Vagina (tissue), 2 donors: Measurements from ENCODE around the gene SEC22C.

ENCODE experiments used
- POLR2A ChIP-seq, 2 donors: fragments of 450-650 bp; IDR thresholded peaks; one replicate each; pipeline ENCODE4 v1.6.1; 2017; ENCODE audit warnings: antibody characterized with exemption in 2 of 2, mild to moderate bottlenecking in 2 of 2, moderate library complexity in 2 of 2
- POLR2AphosphoS5 ChIP-seq, 2 donors: sonication (generic); formaldehyde crosslinking; IDR thresholded peaks; one replicate each; pipeline ENCODE4 v1.9.0; 2017; ENCODE audit warnings: antibody characterized with exemption in 2 of 2, mild to moderate bottlenecking in 2 of 2, low read depth in 1 of 2; ENCODE audit not compliant: insufficient read depth in 1 of 2
- TF ChIP-seq, protein P1 (sequence below), 3 experiments: fragments of 450-650 bp in 2 of 3; fragments of 200-600 bp in 1 of 3; sonication (generic) in 1 of 3; IDR thresholded peaks; one replicate each; pipeline ENCODE4 v1.5.1; 2017 to 2019; ENCODE audit warnings: antibody characterized with exemption in 3 of 3, mild to moderate bottlenecking in 2 of 3, moderate library complexity in 2 of 3

DNA sequence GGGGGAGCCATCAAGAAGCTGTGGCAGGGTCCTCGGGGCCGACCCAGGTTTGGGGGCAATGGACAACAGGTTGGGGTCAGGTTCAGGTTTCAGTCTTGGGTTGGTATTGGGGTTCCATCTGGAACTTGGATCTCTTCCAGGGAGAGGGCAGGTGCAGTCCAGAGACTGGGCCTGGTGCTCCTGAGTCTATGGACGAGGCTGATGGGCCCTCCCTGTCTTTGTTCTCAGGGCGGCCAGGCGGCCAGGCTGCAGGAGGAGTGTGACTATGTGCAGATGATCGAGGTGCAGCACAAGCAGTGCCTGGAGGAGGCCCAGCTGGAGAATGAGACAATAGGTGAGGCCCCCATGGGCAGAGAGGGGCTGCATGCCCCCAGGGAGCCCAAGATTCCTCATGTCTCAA is 68.2 kb downstream of the SEC22C start:
- TF ChIP-seq, protein P1, sequence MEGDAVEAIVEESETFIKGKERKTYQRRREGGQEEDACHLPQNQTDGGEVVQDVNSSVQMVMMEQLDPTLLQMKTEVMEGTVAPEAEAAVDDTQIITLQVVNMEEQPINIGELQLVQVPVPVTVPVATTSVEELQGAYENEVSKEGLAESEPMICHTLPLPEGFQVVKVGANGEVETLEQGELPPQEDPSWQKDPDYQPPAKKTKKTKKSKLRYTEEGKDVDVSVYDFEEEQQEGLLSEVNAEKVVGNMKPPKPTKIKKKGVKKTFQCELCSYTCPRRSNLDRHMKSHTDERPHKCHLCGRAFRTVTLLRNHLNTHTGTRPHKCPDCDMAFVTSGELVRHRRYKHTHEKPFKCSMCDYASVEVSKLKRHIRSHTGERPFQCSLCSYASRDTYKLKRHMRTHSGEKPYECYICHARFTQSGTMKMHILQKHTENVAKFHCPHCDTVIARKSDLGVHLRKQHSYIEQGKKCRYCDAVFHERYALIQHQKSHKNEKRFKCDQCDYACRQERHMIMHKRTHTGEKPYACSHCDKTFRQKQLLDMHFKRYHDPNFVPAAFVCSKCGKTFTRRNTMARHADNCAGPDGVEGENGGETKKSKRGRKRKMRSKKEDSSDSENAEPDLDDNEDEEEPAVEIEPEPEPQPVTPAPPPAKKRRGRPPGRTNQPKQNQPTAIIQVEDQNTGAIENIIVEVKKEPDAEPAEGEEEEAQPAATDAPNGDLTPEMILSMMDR (IDR thresholded peaks at IDR 0.05) = no peak
- TF ChIP-seq POLR2A (IDR thresholded peaks at IDR 0.05) (no peak), POLR2AphosphoS5 (IDR thresholded peaks at IDR 0.05; ENCODE audit: insufficient read depth in 1 of 2, low read depth in 1 of 2) (no peak)
